ENCODE measurements around the gene PPWD1. TPM values are rescaled to one million over a fixed set of nuclear protein-coding genes. Genes with fewer than 3 reads are reported as not detected.
"Not testable (repeated sequence)": the region's sequence is repeated elsewhere in the genome, so short reads cannot be mapped to it uniquely, and the experiment has no call there.

The PPWD1 gene
- total RNA-seq, 2 donors from 2014 or later, result 47.0 to 48.6 TPM

DNA sequence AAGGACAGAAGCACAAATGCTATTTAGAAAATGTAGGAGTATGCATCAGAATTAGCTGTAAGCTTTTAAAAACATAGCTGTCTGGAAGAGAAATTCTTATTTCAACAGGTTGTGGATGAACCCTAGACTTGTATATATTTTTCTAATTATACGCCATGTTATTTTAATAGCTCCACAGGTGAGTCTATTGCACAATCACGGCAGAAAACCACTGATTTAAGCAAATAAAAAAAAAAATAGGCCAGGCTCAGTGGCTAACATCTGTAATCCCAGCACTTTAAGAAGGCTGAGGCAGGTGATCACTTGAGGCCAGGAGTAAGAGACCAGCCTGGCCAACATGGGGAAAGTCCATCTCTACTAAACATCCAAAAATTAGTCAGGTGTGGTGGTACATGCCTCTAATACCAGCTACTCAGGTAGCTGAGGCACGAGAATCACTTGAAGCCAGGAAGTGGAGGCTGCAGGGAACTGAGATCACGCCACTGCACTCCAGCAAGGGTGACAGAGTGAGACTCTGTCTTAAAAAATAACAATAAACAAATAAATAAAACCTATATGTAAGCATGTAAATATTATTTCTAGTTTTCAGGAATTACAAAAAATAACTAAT, 49.3 kb downstream of the PPWD1 start:
- H3K36me3 Mint-ChIP-seq (ENCODE audit: low read depth), result peaks cover 33% of the 10 kb centered on the region

DNA sequence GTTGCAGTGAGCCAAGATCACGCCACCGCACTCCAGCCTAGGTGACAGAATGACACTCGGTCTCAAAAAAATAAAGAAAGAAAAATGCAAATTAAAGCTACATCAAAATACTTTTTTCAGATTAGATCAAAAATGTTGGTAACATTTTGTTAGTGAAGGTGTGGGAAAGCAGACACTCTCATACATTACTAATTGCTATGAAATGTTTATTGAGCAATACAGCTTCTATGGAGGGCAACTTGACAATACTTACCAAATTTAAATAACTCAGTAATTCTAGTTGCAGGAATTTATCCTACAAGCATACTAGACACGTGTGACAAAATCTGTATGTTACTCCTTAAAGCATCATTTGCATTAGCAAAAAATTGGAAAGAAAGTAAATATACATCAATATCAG, 56.9 kb downstream of the PPWD1 start:
- no peaks in the 10 kb centered on the region for H3K27me3 ChIP-seq (ENCODE audit: control insufficient read depth, insufficient read depth, low read length, poor library complexity, severe bottlenecking)
- no peak overlapping the region for H3K4me3 ChIP-seq (ENCODE audit: low read length)
- peaks cover 9% of the 10 kb centered on the region for H3K4me1 Mint-ChIP-seq
- TF ChIP-seq, protein P1, sequence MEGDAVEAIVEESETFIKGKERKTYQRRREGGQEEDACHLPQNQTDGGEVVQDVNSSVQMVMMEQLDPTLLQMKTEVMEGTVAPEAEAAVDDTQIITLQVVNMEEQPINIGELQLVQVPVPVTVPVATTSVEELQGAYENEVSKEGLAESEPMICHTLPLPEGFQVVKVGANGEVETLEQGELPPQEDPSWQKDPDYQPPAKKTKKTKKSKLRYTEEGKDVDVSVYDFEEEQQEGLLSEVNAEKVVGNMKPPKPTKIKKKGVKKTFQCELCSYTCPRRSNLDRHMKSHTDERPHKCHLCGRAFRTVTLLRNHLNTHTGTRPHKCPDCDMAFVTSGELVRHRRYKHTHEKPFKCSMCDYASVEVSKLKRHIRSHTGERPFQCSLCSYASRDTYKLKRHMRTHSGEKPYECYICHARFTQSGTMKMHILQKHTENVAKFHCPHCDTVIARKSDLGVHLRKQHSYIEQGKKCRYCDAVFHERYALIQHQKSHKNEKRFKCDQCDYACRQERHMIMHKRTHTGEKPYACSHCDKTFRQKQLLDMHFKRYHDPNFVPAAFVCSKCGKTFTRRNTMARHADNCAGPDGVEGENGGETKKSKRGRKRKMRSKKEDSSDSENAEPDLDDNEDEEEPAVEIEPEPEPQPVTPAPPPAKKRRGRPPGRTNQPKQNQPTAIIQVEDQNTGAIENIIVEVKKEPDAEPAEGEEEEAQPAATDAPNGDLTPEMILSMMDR (conservative IDR thresholded peaks at IDR 0.05), result no peak
- H3K9me3 Mint-ChIP-seq, result no peaks in the 10 kb centered on the region
- peaks cover 22% of the 10 kb centered on the region for H3K36me3 ChIP-seq (ENCODE audit: control insufficient read depth, insufficient read depth, low read length)
- H3K4me3 Mint-ChIP-seq, result no peak overlapping the region
- no peak overlapping the region for H3K27ac ChIP-seq (ENCODE audit: low read depth, low read length)
- no peak overlapping the region for H3K27ac Mint-ChIP-seq
- H3K36me3 Mint-ChIP-seq (ENCODE audit: low read depth), result peaks cover 9% of the 10 kb centered on the region
- H3K27me3 Mint-ChIP-seq (ENCODE audit: insufficient read depth), result no peaks in the 10 kb centered on the region
- WGBS, 2 experiments (ENCODE audit: insufficient coverage in 1 of 2, insufficient read length in 1 of 2), result 79 to 93% methylated on average over 2 to 4 of the region's 4 CpGs
- no peak overlapping the region for H3K9ac ChIP-seq (ENCODE audit: extremely low read depth, low read length, poor library complexity, severe bottlenecking)
- H3K4me1 ChIP-seq (ENCODE audit: control insufficient read depth, insufficient read depth, low read length), result peaks cover 7% of the 10 kb centered on the region
- no peak for DNase-seq
- H3K9me3 ChIP-seq (ENCODE audit: control insufficient read depth, low read length), result no peaks in the 10 kb centered on the region

More for the DNA sequence above, 49.3 kb downstream of the PPWD1 start:
- H3K27me3 ChIP-seq (ENCODE audit: control insufficient read depth, insufficient read depth, low read length, poor library complexity, severe bottlenecking), result no peaks in the 10 kb centered on the region
- no peak overlapping the region for H3K9ac ChIP-seq (ENCODE audit: extremely low read depth, low read length, poor library complexity, severe bottlenecking)
- H3K9me3 ChIP-seq (ENCODE audit: control insufficient read depth, low read length), result no peaks in the 10 kb centered on the region
- Mint-ChIP-seq H3K4me3 (no peak overlapping the region), H3K27ac (no peak overlapping the region), H3K27me3 (ENCODE audit: insufficient read depth) (no peaks in the 10 kb centered on the region), H3K4me1 (no peaks in the 10 kb centered on the region), H3K9me3 (no peaks in the 10 kb centered on the region)
- 97 to 100% methylated on average over 2 to 4 of the region's 4 CpGs for WGBS, 2 experiments (ENCODE audit: insufficient coverage in 1 of 2, insufficient read length in 1 of 2)
- TF ChIP-seq, protein P1 (conservative IDR thresholded peaks at IDR 0.05), result no peak
- H3K4me1 ChIP-seq (ENCODE audit: control insufficient read depth, insufficient read depth, low read length), result no peaks in the 10 kb centered on the region
- H3K4me3 ChIP-seq (ENCODE audit: low read length), result no peak overlapping the region
- H3K27ac ChIP-seq (ENCODE audit: low read depth, low read length), result no peak overlapping the region
- peaks cover 71% of the 10 kb centered on the region for H3K36me3 ChIP-seq (ENCODE audit: control insufficient read depth, insufficient read depth, low read length)
- DNase-seq, result no peak

DNA sequence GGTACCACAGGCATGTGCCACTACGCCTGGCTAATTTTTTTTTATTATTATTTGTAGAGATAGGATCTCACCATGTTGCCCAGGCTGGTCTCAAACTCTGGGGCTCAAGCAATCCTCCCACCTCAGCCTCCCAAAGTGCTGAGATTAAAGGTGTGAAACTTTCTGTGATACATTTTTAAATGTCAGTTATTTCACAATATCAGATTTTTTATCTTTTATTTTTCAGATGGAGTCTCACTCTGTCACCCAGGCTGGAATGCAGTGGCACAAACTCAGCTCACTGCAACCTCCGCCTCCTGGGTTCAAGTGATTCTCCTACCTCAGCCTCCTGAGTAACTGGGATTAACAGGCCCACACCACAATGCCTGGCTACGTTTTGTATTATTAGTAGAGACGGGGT, 58.9 kb downstream of the PPWD1 start:
- peaks cover 17% of the 10 kb centered on the region for H3K4me1 Mint-ChIP-seq
- H3K36me3 ChIP-seq (ENCODE audit: control insufficient read depth, insufficient read depth, low read length); H3K9me3 Mint-ChIP-seq; DNase-seq; H3K27me3 Mint-ChIP-seq (ENCODE audit: insufficient read depth); H3K27me3 ChIP-seq (ENCODE audit: control insufficient read depth, insufficient read depth, low read length, poor library complexity, severe bottlenecking); H3K9me3 ChIP-seq (ENCODE audit: control insufficient read depth, low read length); H3K4me3 Mint-ChIP-seq; H3K4me3 ChIP-seq (ENCODE audit: low read length); H3K36me3 Mint-ChIP-seq (ENCODE audit: low read depth); H3K27ac ChIP-seq (ENCODE audit: low read depth, low read length); H3K27ac Mint-ChIP-seq; H3K9ac ChIP-seq (ENCODE audit: extremely low read depth, low read length, poor library complexity, severe bottlenecking): not testable (repeated sequence)
- H3K4me1 ChIP-seq (ENCODE audit: control insufficient read depth, insufficient read depth, low read length), result peaks cover 10% of the 10 kb centered on the region
- WGBS, 2 experiments (ENCODE audit: insufficient coverage in 1 of 2, insufficient read length in 1 of 2), result 92 to 100% methylated on average over 3 to 4 of the region's 4 CpGs

DNA sequence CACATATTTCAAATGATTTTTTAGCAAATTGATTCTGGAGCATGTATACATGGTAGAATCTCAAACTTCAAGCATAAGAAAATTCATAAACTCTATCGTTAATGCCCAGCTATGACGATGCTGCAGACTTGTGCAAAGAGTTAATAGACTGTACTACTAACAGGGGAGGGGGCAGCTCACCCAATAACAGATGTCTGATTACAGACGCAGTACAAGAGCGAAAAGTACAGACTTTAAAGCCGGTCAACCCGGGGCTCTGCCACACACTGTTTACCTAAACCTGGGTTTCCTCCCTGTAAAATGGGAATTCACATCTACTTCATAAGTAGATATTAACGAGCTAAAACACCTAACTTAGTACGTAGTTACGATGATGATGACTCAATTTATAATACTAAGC, 60.4 kb downstream of the PPWD1 start:
- H3K27me3 Mint-ChIP-seq (ENCODE audit: insufficient read depth), result no peaks in the 10 kb centered on the region
- peaks cover 6% of the 10 kb centered on the region for H3K36me3 Mint-ChIP-seq (ENCODE audit: low read depth)
- Histone ChIP-seq H3K27ac (ENCODE audit: low read depth, low read length) (no peak overlapping the region), H3K4me3 (ENCODE audit: low read length) (peak overlapping the region; percentile 96), H3K9ac (ENCODE audit: extremely low read depth, low read length, poor library complexity, severe bottlenecking) (peak overlapping the region; percentile 87), H3K9me3 (ENCODE audit: control insufficient read depth, low read length) (no peaks in the 10 kb centered on the region), H3K27me3 (ENCODE audit: control insufficient read depth, insufficient read depth, low read length, poor library complexity, severe bottlenecking) (no peaks in the 10 kb centered on the region), H3K36me3 (ENCODE audit: control insufficient read depth, insufficient read depth, low read length) (no peaks in the 10 kb centered on the region), H3K4me1 (ENCODE audit: control insufficient read depth, insufficient read depth, low read length) (peaks cover 10% of the 10 kb centered on the region)
- peaks cover 17% of the 10 kb centered on the region for H3K4me1 Mint-ChIP-seq
- no peaks in the 10 kb centered on the region for H3K9me3 Mint-ChIP-seq
- TF ChIP-seq, protein P1 (conservative IDR thresholded peaks at IDR 0.05), result no peak
- H3K4me3 Mint-ChIP-seq, result peak overlapping the region; percentile 90
- 32 to 53% methylated on average over 3 to 9 of the region's 9 CpGs for WGBS, 2 experiments (ENCODE audit: insufficient coverage in 1 of 2, insufficient read length in 1 of 2)
- DNase-seq, result no peak
- peak overlapping the region; percentile 98 for H3K27ac Mint-ChIP-seq

Data from endodermal cell (in vitro differentiated cells).